H1 (cell line): ENCODE data around the gene LIN28B. TPM values are rescaled to one million over a fixed set of nuclear protein-coding genes. Genes with fewer than 3 reads are reported as not detected.
A peak's percentile ranks its signal among the peaks of the same experiment; 100 is the strongest.

Experiments used
- CTCF ChIA-PET: fragments of 300-600 bp; sonication (Branson Sonifier 250); formaldehyde crosslinking; loops from one replicate; lab custom pipeline; 2021; ENCODE audit not compliant: partially characterized antibody; lab: Charles Lee
- POLR2A ChIA-PET: fragments of 300-600 bp; sonication (Branson Sonifier 250); formaldehyde crosslinking; loops from one replicate; lab custom pipeline; 2021; ENCODE audit warnings: inconsistent platforms; ENCODE audit not compliant: partially characterized antibody; lab: Charles Lee
- DNase-seq, 2 experiments: peaks; one replicate each; pipeline versions ENCODE4 v3.0.0 to v3.0.0-alpha.2; 2010 to 2022; ENCODE audit warnings: low spot score in 2 of 2, low read depth in 1 of 2, mixed read lengths in 1 of 2
- FAIRE-seq: peaks from 2 replicates; lab custom pipeline; 2011; peaks lifted over from hg19 to GRCh38; lab: Jason Lieb, UNC
- H2AFZ ChIP-seq: 2 replicates; pipeline ENCODE4 v1.8.1; 2012; ENCODE audit warnings: low read length, inconsistent platforms
- H2AK5ac ChIP-seq: 2 replicates; pipeline ENCODE4 v1.6.1; 2013; ENCODE audit warnings: low read depth, low read length
- H2BK120ac ChIP-seq: replicated peaks from 2 replicates; pipeline ENCODE3; 2013; ENCODE audit warnings: low read depth, low read length, inconsistent platforms
- H2BK12ac ChIP-seq: 2 replicates; pipeline ENCODE4 v1.6.1; 2013; ENCODE audit warnings: low read depth, low read length
- H2BK15ac ChIP-seq: 2 replicates; pipeline ENCODE4 v1.6.1; 2013; ENCODE audit warnings: low read length
- H2BK20ac ChIP-seq: 2 replicates; pipeline ENCODE4 v1.6.1; 2013; ENCODE audit warnings: low read length
- H2BK5ac ChIP-seq: 2 replicates; pipeline ENCODE4 v1.6.1; 2013; ENCODE audit warnings: low read depth, low read length
- H3K14ac ChIP-seq: 2 replicates; pipeline ENCODE4 v1.6.1; 2013; ENCODE audit warnings: inconsistent platforms; ENCODE audit not compliant: insufficient read length
- H3K18ac ChIP-seq: 2 replicates; pipeline ENCODE4 v1.6.1; 2013; ENCODE audit warnings: low read length; ENCODE audit errors: extremely low read depth
- H3K23ac ChIP-seq: 2 replicates; pipeline ENCODE4 v1.6.1; 2013; ENCODE audit warnings: inconsistent platforms; ENCODE audit not compliant: insufficient read length
- H3K23me2 ChIP-seq: 2 replicates; pipeline ENCODE4 v1.6.1; 2013; ENCODE audit warnings: low read depth, low read length
- H3K27ac ChIP-seq: 2 replicates; pipeline ENCODE4 v1.6.1; 2011; ENCODE audit warnings: low read depth, low read length, inconsistent platforms
- H3K27me3 ChIP-seq, 4 experiments: replicated peaks in 1 of 4; 1 replicate in 1 of 4; 2 replicates in 3 of 4; pipeline versions ENCODE4 v1.6.1 to v1.8.1; 2011 to 2013; ENCODE audit warnings: low read length in 3 of 4, mild to moderate bottlenecking in 3 of 4, inconsistent platforms in 2 of 4, mixed read lengths in 2 of 4, moderate library complexity in 1 of 4; ENCODE audit not compliant: control insufficient read depth in 3 of 4, insufficient read depth in 3 of 4; ENCODE audit errors: extremely low read depth in 1 of 4
- H3K36me3 ChIP-seq, 4 experiments: 2 replicates each; pipeline versions ENCODE4 v1.6.1 to v1.8.1; 2011 to 2013; ENCODE audit warnings: mild to moderate bottlenecking in 4 of 4, low read length in 3 of 4, moderate library complexity in 2 of 4, control low read depth in 1 of 4, inconsistent platforms in 1 of 4; ENCODE audit not compliant: insufficient read depth in 4 of 4, control insufficient read depth in 2 of 4
- H3K4ac ChIP-seq: replicated peaks from 2 replicates; pipeline ENCODE3; 2013; ENCODE audit warnings: low read length, low read depth, mixed read lengths, inconsistent platforms; ENCODE audit not compliant: insufficient read length
- H3K4me1 ChIP-seq, 4 experiments: replicated peaks in 1 of 4; 1 replicate in 1 of 4; 2 replicates in 3 of 4; pipeline versions ENCODE4 v1.6.1 to v1.8.1; 2011 to 2013; ENCODE audit warnings: low read length in 3 of 4, inconsistent platforms in 2 of 4, mixed read lengths in 1 of 4; ENCODE audit not compliant: insufficient read depth in 4 of 4, control insufficient read depth in 3 of 4
- H3K4me2 ChIP-seq, 2 experiments: 2 replicates each; pipeline versions ENCODE4 v1.6.1 to v1.8.1; 2011 to 2013; ENCODE audit warnings: low read depth in 2 of 2, low read length in 2 of 2, control low read depth in 1 of 2, inconsistent platforms in 1 of 2, mild to moderate bottlenecking in 1 of 2; ENCODE audit not compliant: insufficient read depth in 1 of 2
- H3K4me3 ChIP-seq, 4 experiments: fragments of 200-600, 300-600 bp in 1 of 4; sonication (generic), shearing (Covaris generic), sonication (Bioruptor Twin) in 1 of 4; 2 replicates each; pipeline versions ENCODE4 v1.5.1 to v1.8.1; 2011 to 2016; ENCODE audit warnings: low read length in 4 of 4, low read depth in 3 of 4, control low read depth in 2 of 4, inconsistent platforms in 2 of 4, mild to moderate bottlenecking in 2 of 4, mixed read lengths in 1 of 4, moderate library complexity in 1 of 4; ENCODE audit not compliant: insufficient read depth in 2 of 4; ENCODE audit errors: extremely low read depth in 1 of 4
- H3K56ac ChIP-seq: replicated peaks from 2 replicates; pipeline ENCODE3; 2013; ENCODE audit warnings: low read depth, mild to moderate bottlenecking, mixed read lengths, low read length, inconsistent platforms; ENCODE audit not compliant: insufficient read length
- H3K79me1 ChIP-seq: 2 replicates; pipeline ENCODE4 v1.6.1; 2013; ENCODE audit warnings: low read depth, low read length, control low read depth
- H3K79me2 ChIP-seq, 2 experiments: 2 replicates each; pipeline versions ENCODE4 v1.6.1 to v1.8.1; 2012 to 2013; ENCODE audit warnings: low read length in 2 of 2, mild to moderate bottlenecking in 2 of 2, inconsistent platforms in 1 of 2; ENCODE audit not compliant: insufficient read depth in 2 of 2, control insufficient read depth in 1 of 2
- H3K9ac ChIP-seq, 4 experiments: replicated peaks in 1 of 4; 1 replicate in 1 of 4; 2 replicates in 3 of 4; pipeline versions ENCODE4 v1.6.1 to v1.8.1; 2011 to 2013; ENCODE audit warnings: low read depth in 3 of 4, low read length in 3 of 4, control low read depth in 2 of 4, mild to moderate bottlenecking in 2 of 4, moderate library complexity in 2 of 4, inconsistent platforms in 1 of 4; ENCODE audit errors: extremely low read depth in 1 of 4
- H3K9me3 ChIP-seq, 2 experiments: 2 replicates each; pipeline versions ENCODE4 v1.6.1 to v1.8.1; 2012 to 2013; ENCODE audit warnings: mild to moderate bottlenecking in 2 of 2, moderate library complexity in 2 of 2, control low read depth in 1 of 2, inconsistent platforms in 1 of 2, low read depth in 1 of 2, low read length in 1 of 2, mixed read lengths in 1 of 2; ENCODE audit not compliant: insufficient read depth in 2 of 2
- H4K20me1 ChIP-seq, 2 experiments: replicated peaks in 1 of 2; 2 replicates each; pipeline versions ENCODE3 to v1.8.1; 2011 to 2013; ENCODE audit warnings: inconsistent platforms in 2 of 2, low read length in 2 of 2, mild to moderate bottlenecking in 1 of 2; ENCODE audit not compliant: insufficient read depth in 2 of 2, control insufficient read depth in 1 of 2
- H4K5ac ChIP-seq: 2 replicates; pipeline ENCODE4 v1.6.1; 2013; ENCODE audit warnings: low read length, low read depth, mixed read lengths, inconsistent platforms; ENCODE audit not compliant: insufficient read length
- H4K8ac ChIP-seq: 2 replicates; pipeline ENCODE4 v1.8.0; 2013; ENCODE audit warnings: mild to moderate bottlenecking, moderate library complexity, low read length, inconsistent platforms; ENCODE audit not compliant: insufficient read depth; ENCODE audit errors: extremely low read depth
- H4K91ac ChIP-seq: replicated peaks from 2 replicates; pipeline ENCODE3; 2013; ENCODE audit warnings: low read length, mixed read lengths, inconsistent platforms; ENCODE audit not compliant: insufficient read length
- EGR1 ChIP-seq: IDR thresholded peaks from 2 replicates; pipeline ENCODE4 v1.6.1; 2011; ENCODE audit warnings: low read depth, low read length, borderline replicate concordance
- POLR2A ChIP-seq, 2 experiments: IDR thresholded peaks; 1 replicate in 1 of 2; 2 replicates in 1 of 2; pipeline ENCODE4 v1.6.1; 2011; ENCODE audit warnings: low read depth in 2 of 2, low read length in 2 of 2, mild to moderate bottlenecking in 2 of 2; ENCODE audit errors: control extremely low read depth in 1 of 2
- RAD21 ChIP-seq, 2 experiments: IDR thresholded peaks in 1 of 2; conservative IDR thresholded peaks in 1 of 2; 2 replicates each; pipeline ENCODE4 v1.6.1; 2011; ENCODE audit warnings: low read depth in 2 of 2, low read length in 2 of 2, improper control_type of control experiment in 1 of 2, inconsistent platforms in 1 of 2, mild to moderate bottlenecking in 1 of 2, moderate library complexity in 1 of 2
- TEAD4 ChIP-seq: IDR thresholded peaks from 2 replicates; pipeline ENCODE4 v1.6.1; 2012; ENCODE audit warnings: low read depth, low read length, inconsistent platforms, mixed read lengths
- WGBS, 2 experiments: shearing (Covaris generic) in 1 of 2; methylation state at CpG; one replicate each; pipeline versions ENCODE4 v1.1.6 to v1.1.7; 2013 to 2015; ENCODE audit warnings: low lambda C conversion rate in 2 of 2, mixed read lengths in 2 of 2, inconsistent platforms in 1 of 2, low coverage in 1 of 2, missing lambda C conversion rate in 1 of 2; ENCODE audit not compliant: insufficient replicate concordance in 2 of 2, insufficient coverage in 1 of 2, insufficient read length in 1 of 2; ENCODE audit errors: extremely low coverage in 1 of 2, missing lambda C conversion rate in 1 of 2; 5-methylcytosine and 5-hydroxymethylcytosine counted together
- polyA plus RNA-seq, 7 experiments: library from polyadenylated mRNA; depleted of rRNA in 3 of 7; stranded (reverse) in 5 of 7; unstranded in 2 of 7; fragments of >200 nt in 5 of 7; fragments of 200-250 nt in 2 of 7; gene quantifications; 1 replicate in 5 of 7; 2 replicates in 1 of 7; 4 replicates in 1 of 7; pipeline versions ENCODE4 v1.2.1 to v1.2.3, GENCODE V29; 2011 to 2013; ENCODE audit warnings: missing spikeins in 2 of 7, mixed read lengths in 2 of 7
- total RNA-seq: library from RNA; stranded (reverse); fragmentation: NEBNext Ultra II Directional; extraction: Animal tissue kit (Norgen Biotek cat#: 25700); gene quantifications from 2 replicates; pipeline ENCODE4 v1.2.1, GENCODE V29; 2021

LIN28B gene
- total and polyA plus RNA-seq, 2 of the 8 experiments (the other 6 are each of a cell fraction or from before 2014, with no cell fraction given), result 27.4 to 94.7 TPM

- POLR2A ChIA-PET, result interaction anchor here (0.7 to 8.6 kb wide), 14 partner anchors 8 to 109 kb away, joined by 3 to 235 read pairs (median 5); partner anchors contain the start of gene LIN28B
- WGBS, 2 experiments, result 3% methylated on average over 2 of the region's 2 CpGs; no CpG with 5 or more reads in 1 of the 2 experiments
- no peak overlapping the region for H2BK12ac ChIP-seq
- DNase-seq (no peak), FAIRE-seq (peak; percentile 81)
- no peak overlapping the region for H3K23ac ChIP-seq
- H3K18ac ChIP-seq, result no peak overlapping the region
- H3K9ac ChIP-seq, result no peak overlapping the region
- no peak overlapping the region for H3K4ac ChIP-seq
- no peaks in the 10 kb centered on the region for H3K23me2 ChIP-seq
- no peak overlapping the region for H2BK120ac ChIP-seq
- no peak overlapping the region for H3K27ac ChIP-seq
- no peak overlapping the region for H4K8ac ChIP-seq
- H4K91ac ChIP-seq, result no peak overlapping the region
- no peaks in the 10 kb centered on the region for H3K27me3 ChIP-seq
- H3K56ac ChIP-seq, result no peak overlapping the region
- H3K4me3 ChIP-seq, result peak overlapping the region in 1 of 4 experiments; percentile 44; a peak in 2 of 8 replicates
- no peak overlapping the region for H2BK15ac ChIP-seq
- peak overlapping the region; percentile 13 to 49; a peak in 3 of 4 replicates for H3K4me2 ChIP-seq
- no peak overlapping the region for H2AK5ac ChIP-seq
- H3K9me3 ChIP-seq, result no peaks in the 10 kb centered on the region
- no peak overlapping the region for H2AFZ ChIP-seq
- no peak overlapping the region for H3K14ac ChIP-seq
- peaks cover 4% of the 10 kb centered on the region; the same call in 1 of the 2 replicates for H3K79me1 ChIP-seq
- H3K36me3 ChIP-seq, result peaks cover 0 to 4% (median 1%) of the 10 kb centered on the region in 4 experiments; a peak in 2 of 8 replicates
- CTCF ChIA-PET, result interaction anchor here (0.9 to 3.2 kb wide), 6 partner anchors 10 to 348 kb away, joined by 3 to 11 read pairs (median 4); no protein-coding TSS in a partner anchor
- peak overlapping the region; percentile 82 for H4K5ac ChIP-seq
- H3K79me2 ChIP-seq, result peaks cover 3 to 98% of the 10 kb centered on the region in 2 experiments; a peak in 3 of 4 replicates
- H2BK20ac ChIP-seq, result no peak overlapping the region
- no peak overlapping the region for H2BK5ac ChIP-seq
- H4K20me1 ChIP-seq, result no peaks in the 10 kb centered on the region
- H3K4me1 ChIP-seq, result peaks cover 0 to 14% (median 5%) of the 10 kb centered on the region in 4 experiments; a peak in 5 of 7 replicates
- TF ChIP-seq POLR2A (IDR thresholded peaks at IDR 0.05; ENCODE audit: control extremely low read depth in 1 of 2, low read depth in 2 of 2, low read length in 2 of 2), result 0 out of 3 replicates have a peak, but pooled peaks of 1 of the 2 experiments have one; percentile 14
- peak; percentile 91 for TF ChIP-seq TEAD4
- no peak for TF ChIP-seq EGR1
- TF ChIP-seq RAD21 (IDR thresholded peaks at IDR 0.05 in 1 of 2, conservative IDR thresholded peaks at IDR 0.05 in 1 of 2; ENCODE audit: low read depth in 2 of 2, low read length in 2 of 2), result 0 out of 4 replicates have a peak, but pooled peaks of 1 of the 2 experiments have one; percentile 11
Measured at GRCh38 chr6:104969108-104969507, 12.2 kb downstream of the LIN28B start.
